ENCODE data around the gene PRR33. TPM values are rescaled to one million over a fixed set of nuclear protein-coding genes. Genes with fewer than 3 reads are reported as not detected.
A peak's percentile ranks its signal among the peaks of the same experiment; 100 is the strongest.

Gene PRR33
- total and polyA plus RNA-seq, 9 donors: 0.90 to 7.0 (median 3.5) TPM

- DNase-seq: no peak
- Histone ChIP-seq H3K27ac (ENCODE audit: low read length) (peak overlapping the region; percentile 35), H3K36me3 (ENCODE audit: control insufficient read depth, insufficient read depth, low read length) (no peaks in the 10 kb centered on the region), H3K4me3 (ENCODE audit: low read length) (peak overlapping the region; percentile 34), H3K9me3 (replicated peaks; ENCODE audit: control insufficient read depth, low read depth, low read length) (no peaks in the 10 kb centered on the region), H3K27me3 (ENCODE audit: control insufficient read depth, insufficient read depth, low read length) (no peaks in the 10 kb centered on the region), H3K4me1 (ENCODE audit: control insufficient read depth, insufficient read depth, low read length) (peaks cover 66% of the 10 kb centered on the region)
- 74% methylated on average over 9 of the region's 12 CpGs for WGBS (ENCODE audit: insufficient coverage)
Observed at GRCh38 chr11:1870326-1870696, 21.4 kb downstream of the PRR33 start.

GRCh38 chr11:1869427-1870325, 22.0 kb downstream of the PRR33 start:
- H3K27me3 ChIP-seq (ENCODE audit: control insufficient read depth, insufficient read depth, low read length): no peaks in the 10 kb centered on the region
- peaks cover 66% of the 10 kb centered on the region for H3K4me1 ChIP-seq (ENCODE audit: control insufficient read depth, insufficient read depth, low read length)
- H3K9me3 ChIP-seq (replicated peaks; ENCODE audit: control insufficient read depth, low read depth, low read length): no peaks in the 10 kb centered on the region
- H3K4me3 ChIP-seq (ENCODE audit: low read length): peak overlapping the region; percentile 34
- no peaks in the 10 kb centered on the region for H3K36me3 ChIP-seq (ENCODE audit: control insufficient read depth, insufficient read depth, low read length)
- H3K27ac ChIP-seq (ENCODE audit: low read length): no peak overlapping the region
- no peak for DNase-seq
- 64% methylated on average over 30 of the region's 34 CpGs for WGBS (ENCODE audit: insufficient coverage)

GRCh38 chr11:1868636-1869291, 22.9 kb downstream of the PRR33 start:
- DNase-seq: peak; percentile 52

GRCh38 chr11:1868056-1868635, 23.5 kb downstream of the PRR33 start:
- no peak for DNase-seq
- Histone ChIP-seq H3K36me3 (ENCODE audit: control insufficient read depth, insufficient read depth, low read length) (no peaks in the 10 kb centered on the region), H3K9me3 (replicated peaks; ENCODE audit: control insufficient read depth, low read depth, low read length) (no peaks in the 10 kb centered on the region), H3K4me1 (ENCODE audit: control insufficient read depth, insufficient read depth, low read length) (peaks cover 71% of the 10 kb centered on the region), H3K27me3 (ENCODE audit: control insufficient read depth, insufficient read depth, low read length) (no peaks in the 10 kb centered on the region), H3K27ac (ENCODE audit: low read length) (no peak overlapping the region), H3K4me3 (ENCODE audit: low read length) (peak overlapping the region; percentile 34)
- 80% methylated on average over 10 of the region's 14 CpGs for WGBS (ENCODE audit: insufficient coverage)

More at GRCh38 chr11:1868636-1869291, 22.9 kb downstream of the PRR33 start:
- H3K36me3 ChIP-seq (ENCODE audit: control insufficient read depth, insufficient read depth, low read length): no peaks in the 10 kb centered on the region
- WGBS (ENCODE audit: insufficient coverage): 73% methylated on average over 25 of the region's 25 CpGs
- H3K27ac ChIP-seq (ENCODE audit: low read length): no peak overlapping the region
- peak overlapping the region; percentile 34 for H3K4me3 ChIP-seq (ENCODE audit: low read length)
- peaks cover 70% of the 10 kb centered on the region for H3K4me1 ChIP-seq (ENCODE audit: control insufficient read depth, insufficient read depth, low read length)
- no peaks in the 10 kb centered on the region for H3K27me3 ChIP-seq (ENCODE audit: control insufficient read depth, insufficient read depth, low read length)
- no peaks in the 10 kb centered on the region for H3K9me3 ChIP-seq (replicated peaks; ENCODE audit: control insufficient read depth, low read depth, low read length)

GRCh38 chr11:1867381-1867780, 24.3 kb downstream of the PRR33 start:
- H3K27ac ChIP-seq (ENCODE audit: low read length): no peak overlapping the region
- no peak overlapping the region for H3K4me3 ChIP-seq (ENCODE audit: low read length)
- peaks cover 71% of the 10 kb centered on the region for H3K4me1 ChIP-seq (ENCODE audit: control insufficient read depth, insufficient read depth, low read length)
- H3K36me3 ChIP-seq (ENCODE audit: control insufficient read depth, insufficient read depth, low read length): no peaks in the 10 kb centered on the region
- H3K27me3 ChIP-seq (ENCODE audit: control insufficient read depth, insufficient read depth, low read length): no peaks in the 10 kb centered on the region
- WGBS (ENCODE audit: insufficient coverage): 87% methylated on average over 6 of the region's 8 CpGs
- DNase-seq: no peak
- no peaks in the 10 kb centered on the region for H3K9me3 ChIP-seq (replicated peaks; ENCODE audit: control insufficient read depth, low read depth, low read length)

GRCh38 chr11:1866776-1867175, 24.9 kb downstream of the PRR33 start:
- Histone ChIP-seq H3K9me3 (replicated peaks; ENCODE audit: control insufficient read depth, low read depth, low read length) (no peaks in the 10 kb centered on the region), H3K27ac (ENCODE audit: low read length) (no peak overlapping the region), H3K27me3 (ENCODE audit: control insufficient read depth, insufficient read depth, low read length) (no peaks in the 10 kb centered on the region), H3K4me1 (ENCODE audit: control insufficient read depth, insufficient read depth, low read length) (peaks cover 71% of the 10 kb centered on the region), H3K4me3 (ENCODE audit: low read length) (no peak overlapping the region), H3K36me3 (ENCODE audit: control insufficient read depth, insufficient read depth, low read length) (no peaks in the 10 kb centered on the region)
- WGBS (ENCODE audit: insufficient coverage): 65% methylated on average over 14 of the region's 15 CpGs
- DNase-seq: no peak

GRCh38 chr11:1866226-1866625, 25.5 kb downstream of the PRR33 start:
- H3K36me3 ChIP-seq (ENCODE audit: control insufficient read depth, insufficient read depth, low read length): no peaks in the 10 kb centered on the region
- no peak overlapping the region for H3K4me3 ChIP-seq (ENCODE audit: low read length)
- no peaks in the 10 kb centered on the region for H3K27me3 ChIP-seq (ENCODE audit: control insufficient read depth, insufficient read depth, low read length)
- H3K27ac ChIP-seq (ENCODE audit: low read length): no peak overlapping the region
- peaks cover 68% of the 10 kb centered on the region for H3K4me1 ChIP-seq (ENCODE audit: control insufficient read depth, insufficient read depth, low read length)
- no peaks in the 10 kb centered on the region for H3K9me3 ChIP-seq (replicated peaks; ENCODE audit: control insufficient read depth, low read depth, low read length)
- WGBS (ENCODE audit: insufficient coverage): 87% methylated on average over 7 of the region's 8 CpGs
- DNase-seq: no peak

GRCh38 chr11:1864831-1865665, 26.6 kb downstream of the PRR33 start:
- no peaks in the 10 kb centered on the region for H3K36me3 ChIP-seq (ENCODE audit: control insufficient read depth, insufficient read depth, low read length)
- peak overlapping the region; percentile 6 for H3K4me3 ChIP-seq (ENCODE audit: low read length)
- no peaks in the 10 kb centered on the region for H3K9me3 ChIP-seq (replicated peaks; ENCODE audit: control insufficient read depth, low read depth, low read length)
- peaks cover 57% of the 10 kb centered on the region for H3K4me1 ChIP-seq (ENCODE audit: control insufficient read depth, insufficient read depth, low read length)
- H3K27ac ChIP-seq (ENCODE audit: low read length): peak overlapping the region; percentile 59
- WGBS (ENCODE audit: insufficient coverage): 66% methylated on average over 26 of the region's 30 CpGs
- peak; percentile 58 for DNase-seq
- H3K27me3 ChIP-seq (ENCODE audit: control insufficient read depth, insufficient read depth, low read length): no peaks in the 10 kb centered on the region

- H3K4me3 ChIP-seq (ENCODE audit: low read length): peak overlapping the region; percentile 6
- H3K9me3 ChIP-seq (replicated peaks; ENCODE audit: control insufficient read depth, low read depth, low read length): no peaks in the 10 kb centered on the region
- peak overlapping the region; percentile 59 for H3K27ac ChIP-seq (ENCODE audit: low read length)
- DNase-seq: no peak
- peaks cover 56% of the 10 kb centered on the region for H3K4me1 ChIP-seq (ENCODE audit: control insufficient read depth, insufficient read depth, low read length)
- WGBS (ENCODE audit: insufficient coverage): 29% methylated on average over 17 of the region's 18 CpGs
- no peaks in the 10 kb centered on the region for H3K27me3 ChIP-seq (ENCODE audit: control insufficient read depth, insufficient read depth, low read length)
- H3K36me3 ChIP-seq (ENCODE audit: control insufficient read depth, insufficient read depth, low read length): no peaks in the 10 kb centered on the region
Observed at GRCh38 chr11:1864231-1864630, 27.5 kb downstream of the PRR33 start.
